A673 (cell line): ENCODE results near the gene ASB8.

Experiments
- CTCF ChIP-seq: fragments of 300-800, 200-600 bp; sonication (generic); conservative IDR thresholded peaks from 2 replicates; pipeline ENCODE4 v1.5.1; 2017; ENCODE audit warnings: low read depth, mild to moderate bottlenecking, antibody characterized with exemption, low read length, moderate library complexity, mixed read lengths
- EZH2 ChIP-seq: fragments of 200-600 bp; sonication (generic); IDR thresholded peaks from 2 replicates; pipeline ENCODE4 v1.6.1; 2017; ENCODE audit warnings: borderline replicate concordance, low read depth, mild to moderate bottlenecking, mixed read lengths, antibody characterized with exemption, low read length; ENCODE audit not compliant: poor library complexity, severe bottlenecking

- TF ChIP-seq CTCF, result no peak
- TF ChIP-seq EZH2, result no peak
These were observed 30.2 kb downstream of the ASB8 start for GRCh38 chr12:48126953-48127630.
